Sciatic nerve (tissue), 1 donor: ENCODE measurements around the gene PRSS56. TPM values are rescaled to one million over a fixed set of nuclear protein-coding genes. Genes with fewer than 3 reads are reported as not detected.

Source experiments
- total RNA-seq: library from RNA; stranded (reverse); fragmentation: NEBNext Ultra II Directional; extraction: Animal tissue kit (Norgen Biotek cat#: 25700); gene quantifications from one replicate; pipeline ENCODE4 v1.2.1, GENCODE V29; 2021
- donor health status: DM: no; HTN: no; CAD: no.

Gene PRSS56
- total RNA-seq, 1 donor from 2014 or later = not detected

Other genes with a start within 250 kb of the PRSS56 start
- not detected for gene ALPP, start 141.6 kb upstream of the PRSS56 start, total RNA-seq
- gene ALPG, start 113.5 kb upstream of the PRSS56 start, total RNA-seq = not detected
- not detected for gene ALPI, start 64.2 kb upstream of the PRSS56 start, total RNA-seq
- gene ECEL1, start 32.6 kb upstream of the PRSS56 start, total RNA-seq = 0.18 TPM
- not detected for gene CHRND, start 5.8 kb downstream of the PRSS56 start, total RNA-seq
- gene CHRNG, start 19.3 kb downstream of the PRSS56 start, total RNA-seq = not detected
- gene TIGD1, start 30.2 kb downstream of the PRSS56 start, total RNA-seq = 4.5 TPM
- gene EIF4E2, start 30.3 kb downstream of the PRSS56 start, total RNA-seq = 41.0 TPM
- gene EFHD1, start 113.2 kb downstream of the PRSS56 start, total RNA-seq = 41.9 TPM
- 97.1 TPM for gene GIGYF2, start 176.9 kb downstream of the PRSS56 start, total RNA-seq